Myocyte (in vitro differentiated cells): ENCODE measurements around the gene CRTC3. TPM values are rescaled to one million over a fixed set of nuclear protein-coding genes. Genes with fewer than 3 reads are reported as not detected.

Experiments used
- DNase-seq: peaks from one replicate; pipeline ENCODE4 v3.0.0-alpha.2; 2012; ENCODE audit warnings: low read depth
- total RNA-seq: library from RNA; depleted of rRNA; stranded (reverse); fragments of >200 nt; gene quantifications from 2 replicates; pipeline ENCODE4 v1.2.3, GENCODE V29; 2014

Gene CRTC3
- total RNA-seq, 1 donor from 2014 or later: 17.6 TPM

DNA sequence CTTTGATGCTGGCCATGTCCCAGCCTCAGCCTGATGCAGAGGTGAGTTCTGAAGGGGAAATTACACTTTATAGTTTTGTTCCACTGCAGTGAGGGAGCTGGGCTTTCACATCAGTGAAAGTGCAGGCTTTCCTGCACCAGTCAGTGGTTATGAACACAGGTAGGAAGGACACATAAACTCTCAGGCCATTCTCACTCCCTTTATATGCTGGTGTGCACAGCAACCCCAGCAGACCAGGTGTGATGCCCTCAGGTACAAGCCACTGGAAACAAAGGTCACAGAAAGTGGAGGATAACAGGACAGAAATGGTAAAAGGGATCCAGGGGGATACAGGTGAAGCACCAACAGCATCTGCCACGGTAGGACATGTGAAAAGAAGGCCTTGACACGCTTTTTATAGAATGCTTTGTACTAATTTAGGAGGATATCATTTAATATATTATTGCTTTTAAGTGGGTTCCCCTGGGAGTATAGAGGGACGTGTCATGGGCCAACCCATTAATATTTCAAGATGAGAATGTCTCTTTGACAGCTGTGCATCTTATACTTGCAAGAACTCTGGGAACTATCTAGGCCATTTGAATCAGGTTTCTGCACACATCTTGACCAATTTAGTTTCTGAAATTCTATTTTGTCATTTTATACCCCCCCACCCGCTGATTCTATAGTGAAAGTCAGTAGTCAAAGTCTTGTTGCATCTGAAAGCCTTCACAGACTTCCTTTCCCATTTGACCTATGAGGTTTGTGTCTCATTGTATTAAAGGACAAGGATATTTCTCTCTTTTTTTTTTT is 162.5 kb downstream of the CRTC3 start:
- no peak for DNase-seq

Other genes with a start within 250 kb of the CRTC3 start
- gene ZNF774, start 177.6 kb upstream of the CRTC3 start, total RNA-seq: 3.4 TPM in 2 replicates
- 66.3 and 95.9 TPM in 2 replicates for gene IQGAP1, start 141.7 kb upstream of the CRTC3 start, total RNA-seq
- gene BLM, start 187.4 kb downstream of the CRTC3 start, total RNA-seq: 0.67 and 2.0 TPM in 2 replicates